ENCODE results near the gene ABCC9. TPM values are rescaled to one million over a fixed set of nuclear protein-coding genes. Genes with fewer than 3 reads are reported as not detected.
"Not testable (repeated sequence)": the region's sequence is repeated elsewhere in the genome, so short reads cannot be mapped to it uniquely, and the experiment has no call there.

Gene ABCC9
- total and polyA plus RNA-seq, 2 experiments from 2014 or later = 12.7 to 44.3 TPM

- 70 to 75% methylated on average over 4 of the region's 4 CpGs for WGBS, 2 experiments (ENCODE audit: low coverage in 1 of 2, low lambda C conversion rate in 2 of 2, missing lambda C conversion rate in 2 of 2)
- H3F3A ChIP-seq (ENCODE audit: insufficient read depth) = peaks cover 16% of the 10 kb centered on the region
- TF ChIP-seq EZH2 (IDR thresholded peaks at IDR 0.05; ENCODE audit: insufficient read depth, poor library complexity, severe bottlenecking) (no peak), EZH2phosphoT487 (IDR thresholded peaks at IDR 0.05; ENCODE audit: insufficient read depth, low read depth) (no peak)
- no peaks in the 10 kb centered on the region for H3K9me3 ChIP-seq (ENCODE audit: low read depth)
- peak overlapping the region; percentile 25 for H3K4me2 ChIP-seq (ENCODE audit: unreplicated experiment)
- H3K4me1 ChIP-seq (ENCODE audit: insufficient read depth) = peaks cover 16% of the 10 kb centered on the region
- no peaks in the 10 kb centered on the region for H3K9me2 ChIP-seq (ENCODE audit: insufficient read depth)
- H2AFZ ChIP-seq = peak overlapping the region; percentile 9; the same call in 1 of the 2 replicates
- DNase-seq = no peak
- in situ Hi-C loops (cut with MboI) = no loop called here
- H3K27me3 ChIP-seq (replicated peaks; ENCODE audit: insufficient read depth) = no peaks in the 10 kb centered on the region
- peaks cover 13% of the 10 kb centered on the region; the same call in 1 of the 2 replicates for H3K79me2 ChIP-seq (ENCODE audit: insufficient read depth)
- no peak overlapping the region for H3K4me3 ChIP-seq
- H3K9ac ChIP-seq = no peak overlapping the region
- peaks cover 19% of the 10 kb centered on the region; the same call in 1 of the 2 replicates for H3K36me3 ChIP-seq (ENCODE audit: low read depth)
- H4K20me1 ChIP-seq (ENCODE audit: insufficient read depth) = no peaks in the 10 kb centered on the region
- H3K27ac ChIP-seq = peak overlapping the region; percentile 68
These were observed 7.6 kb downstream of the ABCC9 start for GRCh38 chr12:21933656-21934055.

GRCh38 chr12:21929972-21930371 lies 11.3 kb downstream of the ABCC9 start:
- H3K9me2 ChIP-seq (ENCODE audit: insufficient read depth); H2AFZ ChIP-seq; H3K4me2 ChIP-seq (ENCODE audit: unreplicated experiment); DNase-seq; H4K20me1 ChIP-seq (ENCODE audit: insufficient read depth); H3K79me2 ChIP-seq (ENCODE audit: insufficient read depth); in situ Hi-C loops (cut with MboI); H3K4me3 ChIP-seq; H3K27me3 ChIP-seq (replicated peaks; ENCODE audit: insufficient read depth); H3K9ac ChIP-seq; H3K27ac ChIP-seq; H3K9me3 ChIP-seq (ENCODE audit: low read depth): not testable (repeated sequence)
- peaks cover 19% of the 10 kb centered on the region for H3F3A ChIP-seq (ENCODE audit: insufficient read depth)
- H3K36me3 ChIP-seq (ENCODE audit: low read depth) = peaks cover 15% of the 10 kb centered on the region; the same call in 1 of the 2 replicates
- 100% methylated on average over 1 of the region's 1 CpG for WGBS, 2 experiments (ENCODE audit: low coverage in 1 of 2, low lambda C conversion rate in 2 of 2, missing lambda C conversion rate in 2 of 2)
- peaks cover 24% of the 10 kb centered on the region for H3K4me1 ChIP-seq (ENCODE audit: insufficient read depth)

GRCh38 chr12:21925296-21925913 lies 15.8 kb downstream of the ABCC9 start:
- H3K9ac ChIP-seq = no peak overlapping the region
- no peaks in the 10 kb centered on the region for H3K27me3 ChIP-seq (replicated peaks; ENCODE audit: insufficient read depth)
- no peak for TF ChIP-seq EZH2 (IDR thresholded peaks at IDR 0.05; ENCODE audit: insufficient read depth, poor library complexity, severe bottlenecking)
- no peak for TF ChIP-seq EZH2phosphoT487 (IDR thresholded peaks at IDR 0.05; ENCODE audit: insufficient read depth, low read depth)
- H3K9me2 ChIP-seq (ENCODE audit: insufficient read depth) = peaks cover 5% of the 10 kb centered on the region; the same call in 1 of the 2 replicates
- H3F3A ChIP-seq (ENCODE audit: insufficient read depth) = peaks cover 4% of the 10 kb centered on the region; the same call in 1 of the 2 replicates
- H3K36me3 ChIP-seq (ENCODE audit: low read depth) = peaks cover 9% of the 10 kb centered on the region
- DNase-seq = peak; percentile 49
- WGBS, 2 experiments (ENCODE audit: low coverage in 1 of 2, low lambda C conversion rate in 2 of 2, missing lambda C conversion rate in 2 of 2) = 94 to 97% methylated on average over 3 of the region's 3 CpGs
- in situ Hi-C loops (cut with MboI) = no loop called here
- no peaks in the 10 kb centered on the region for H3K9me3 ChIP-seq (ENCODE audit: low read depth)
- H3K79me2 ChIP-seq (ENCODE audit: insufficient read depth) = no peaks in the 10 kb centered on the region
- no peaks in the 10 kb centered on the region for H4K20me1 ChIP-seq (ENCODE audit: insufficient read depth)
- H2AFZ ChIP-seq = no peak overlapping the region
- no peak overlapping the region for H3K4me2 ChIP-seq (ENCODE audit: unreplicated experiment)
- 0 out of 2 replicates have a peak, but pooled peaks cover 7% of the 10 kb centered on the region for H3K4me1 ChIP-seq (ENCODE audit: insufficient read depth)
- no peak overlapping the region for H3K4me3 ChIP-seq
- H3K27ac ChIP-seq = no peak overlapping the region

GRCh38 chr12:21921436-21921835 lies 19.8 kb downstream of the ABCC9 start:
- H3K4me2 ChIP-seq (ENCODE audit: unreplicated experiment) = no peak overlapping the region
- H3F3A ChIP-seq (ENCODE audit: insufficient read depth) = peaks cover 4% of the 10 kb centered on the region; the same call in 1 of the 2 replicates
- no peaks in the 10 kb centered on the region for H3K79me2 ChIP-seq (ENCODE audit: insufficient read depth)
- no peak for DNase-seq
- TF ChIP-seq EZH2phosphoT487 (IDR thresholded peaks at IDR 0.05; ENCODE audit: insufficient read depth, low read depth) (no peak), EZH2 (IDR thresholded peaks at IDR 0.05; ENCODE audit: insufficient read depth, poor library complexity, severe bottlenecking) (no peak)
- H3K9me3 ChIP-seq (ENCODE audit: low read depth) = no peaks in the 10 kb centered on the region
- WGBS, 2 experiments (ENCODE audit: low coverage in 1 of 2, low lambda C conversion rate in 2 of 2, missing lambda C conversion rate in 2 of 2) = 89 to 91% methylated on average over 1 of the region's 1 CpG
- 0 out of 2 replicates have a peak, but pooled peaks cover 11% of the 10 kb centered on the region for H3K4me1 ChIP-seq (ENCODE audit: insufficient read depth)
- no peak overlapping the region for H3K27ac ChIP-seq
- no peak overlapping the region for H3K4me3 ChIP-seq
- H3K9ac ChIP-seq = no peak overlapping the region
- peaks cover 8% of the 10 kb centered on the region; the same call in 1 of the 2 replicates for H3K9me2 ChIP-seq (ENCODE audit: insufficient read depth)
- in situ Hi-C loops (cut with MboI) = no loop called here
- H3K27me3 ChIP-seq (replicated peaks; ENCODE audit: insufficient read depth) = no peaks in the 10 kb centered on the region
- H3K36me3 ChIP-seq (ENCODE audit: low read depth) = peaks cover 4% of the 10 kb centered on the region
- H4K20me1 ChIP-seq (ENCODE audit: insufficient read depth) = no peaks in the 10 kb centered on the region
- no peak overlapping the region for H2AFZ ChIP-seq

Measured in GM23248 (cell line).